Esophagus muscularis mucosa (tissue), 3 donors: ENCODE data around the gene SLC6A3.

Experiments used
- POLR2A ChIP-seq: fragments of 450-650 bp; IDR thresholded peaks from one replicate; pipeline ENCODE4 v1.6.1; 2017; ENCODE audit warnings: antibody characterized with exemption, moderate library complexity, mild to moderate bottlenecking, low read depth
- TF ChIP-seq, protein P1 (sequence below), 3 experiments: fragments of 200-600 bp in 2 of 3; fragments of 450-650 bp in 1 of 3; sonication (generic) in 2 of 3; IDR thresholded peaks; one replicate each; pipeline ENCODE4 v1.5.1; 2017 to 2019; ENCODE audit warnings: antibody characterized with exemption in 3 of 3, mild to moderate bottlenecking in 2 of 3, moderate library complexity in 1 of 3

DNA sequence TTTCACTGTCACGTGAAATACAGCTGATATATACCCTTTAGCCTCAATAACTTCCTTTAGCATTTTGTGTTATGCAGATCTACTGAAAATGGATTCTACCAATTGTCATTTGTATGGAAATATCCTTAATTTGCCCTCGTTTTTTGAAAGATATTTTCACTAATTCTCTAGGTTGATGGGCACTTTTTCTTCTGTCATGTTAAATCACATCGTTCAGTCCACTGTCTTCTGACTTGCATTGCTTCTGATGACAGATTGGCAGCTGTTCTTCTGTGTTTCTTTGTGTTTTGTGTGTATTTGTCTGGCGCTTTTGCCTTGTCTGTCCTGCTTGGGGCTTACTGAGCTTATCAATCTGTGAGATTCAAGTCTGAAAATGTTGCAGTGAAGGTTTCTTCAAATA is 90.7 kb downstream of the SLC6A3 start:
- TF ChIP-seq, protein P1, sequence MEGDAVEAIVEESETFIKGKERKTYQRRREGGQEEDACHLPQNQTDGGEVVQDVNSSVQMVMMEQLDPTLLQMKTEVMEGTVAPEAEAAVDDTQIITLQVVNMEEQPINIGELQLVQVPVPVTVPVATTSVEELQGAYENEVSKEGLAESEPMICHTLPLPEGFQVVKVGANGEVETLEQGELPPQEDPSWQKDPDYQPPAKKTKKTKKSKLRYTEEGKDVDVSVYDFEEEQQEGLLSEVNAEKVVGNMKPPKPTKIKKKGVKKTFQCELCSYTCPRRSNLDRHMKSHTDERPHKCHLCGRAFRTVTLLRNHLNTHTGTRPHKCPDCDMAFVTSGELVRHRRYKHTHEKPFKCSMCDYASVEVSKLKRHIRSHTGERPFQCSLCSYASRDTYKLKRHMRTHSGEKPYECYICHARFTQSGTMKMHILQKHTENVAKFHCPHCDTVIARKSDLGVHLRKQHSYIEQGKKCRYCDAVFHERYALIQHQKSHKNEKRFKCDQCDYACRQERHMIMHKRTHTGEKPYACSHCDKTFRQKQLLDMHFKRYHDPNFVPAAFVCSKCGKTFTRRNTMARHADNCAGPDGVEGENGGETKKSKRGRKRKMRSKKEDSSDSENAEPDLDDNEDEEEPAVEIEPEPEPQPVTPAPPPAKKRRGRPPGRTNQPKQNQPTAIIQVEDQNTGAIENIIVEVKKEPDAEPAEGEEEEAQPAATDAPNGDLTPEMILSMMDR (IDR thresholded peaks at IDR 0.05): no peak
- no peak for TF ChIP-seq POLR2A
